ENCODE measurements around the gene PTPRA.

PTPRA gene

DNA sequence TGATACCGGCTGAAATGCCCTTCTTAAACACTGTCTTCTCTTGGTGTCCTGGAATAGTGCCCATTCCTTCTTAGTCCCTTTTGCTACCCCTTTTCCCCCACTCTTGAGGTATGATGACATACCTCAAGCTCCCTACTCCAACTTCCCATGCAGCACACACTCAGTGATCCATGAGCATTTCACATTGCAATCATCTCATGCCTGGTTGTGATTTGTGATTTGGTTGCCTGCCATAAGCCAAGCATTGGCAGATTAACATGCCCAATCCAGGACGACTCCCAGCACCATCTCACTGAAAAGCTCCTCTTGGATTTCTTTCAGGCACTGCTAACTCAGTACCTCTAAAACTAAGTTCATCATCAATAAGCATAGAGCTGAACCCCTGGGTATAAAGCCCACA, 14.7 kb upstream of the PTPRA start:
- DNase-seq (ENCODE audit: low read depth in 2 of 2), result no peak

GRCh38 chr20:2859330-2860121, 13.8 kb upstream of the PTPRA start:
- DNase-seq (ENCODE audit: low read depth in 2 of 2), result no peak

DNA sequence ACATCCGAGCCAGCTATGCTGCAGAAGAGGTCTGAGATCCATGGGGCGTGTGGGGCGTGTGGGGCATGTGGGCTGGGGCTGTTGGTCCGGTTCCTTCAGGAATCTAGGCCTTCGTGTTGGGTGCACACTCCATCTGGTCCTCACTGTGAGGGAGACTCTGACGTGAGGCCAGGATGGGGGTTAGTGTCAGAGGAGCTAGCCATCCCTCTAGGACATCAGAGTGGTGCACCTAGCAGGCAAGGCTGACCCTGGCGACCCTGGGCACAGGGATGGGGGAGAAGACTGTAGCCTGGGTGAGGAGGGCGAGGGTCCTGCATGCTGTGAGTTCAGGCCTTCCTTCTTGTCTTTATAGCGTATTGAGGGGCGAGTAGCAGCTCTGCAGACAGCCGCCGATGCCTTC, 8.7 kb upstream of the PTPRA start:
- no peak for DNase-seq (ENCODE audit: low read depth in 2 of 2)

DNA sequence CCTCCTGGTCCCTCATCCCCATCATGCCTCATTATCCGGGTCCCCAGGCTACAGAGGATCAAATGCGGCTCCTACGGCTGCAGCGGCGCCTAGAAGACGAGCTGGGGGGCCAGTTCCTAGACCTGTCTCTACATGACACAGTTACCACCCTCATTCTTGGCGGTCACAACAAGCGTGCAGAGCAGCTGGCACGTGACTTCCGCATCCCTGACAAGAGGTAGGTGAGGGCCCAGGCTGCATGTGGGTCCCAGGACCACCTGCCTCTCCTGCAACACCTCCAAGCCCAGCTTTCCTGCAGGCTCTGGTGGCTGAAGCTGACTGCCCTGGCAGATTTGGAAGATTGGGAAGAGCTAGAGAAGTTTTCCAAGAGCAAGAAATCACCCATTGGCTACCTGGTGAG, 8.2 kb upstream of the PTPRA start:
- DNase-seq (ENCODE audit: low read depth in 2 of 2), result no peak

DNA sequence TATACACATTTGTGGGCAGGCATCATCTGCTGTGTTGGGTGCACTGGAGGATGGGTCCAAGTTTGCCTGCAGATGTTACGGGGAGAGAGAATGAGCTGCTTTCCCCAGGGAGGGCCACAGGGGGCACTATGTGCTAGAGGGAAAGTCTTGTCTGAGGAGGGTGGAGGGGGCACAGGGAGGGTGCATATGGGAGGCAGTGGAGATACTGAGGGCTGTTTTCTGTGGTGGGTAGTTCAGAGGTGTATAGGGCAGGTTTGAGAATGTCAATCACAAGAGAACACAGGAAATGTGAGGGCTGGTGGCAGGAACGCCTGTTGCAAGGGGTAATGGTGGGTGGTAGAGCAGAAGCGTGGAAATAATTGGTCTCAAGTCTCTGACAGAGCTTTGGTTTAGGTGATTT, 7.7 kb upstream of the PTPRA start:
- no peak for DNase-seq (ENCODE audit: low read depth in 2 of 2)

DNA sequence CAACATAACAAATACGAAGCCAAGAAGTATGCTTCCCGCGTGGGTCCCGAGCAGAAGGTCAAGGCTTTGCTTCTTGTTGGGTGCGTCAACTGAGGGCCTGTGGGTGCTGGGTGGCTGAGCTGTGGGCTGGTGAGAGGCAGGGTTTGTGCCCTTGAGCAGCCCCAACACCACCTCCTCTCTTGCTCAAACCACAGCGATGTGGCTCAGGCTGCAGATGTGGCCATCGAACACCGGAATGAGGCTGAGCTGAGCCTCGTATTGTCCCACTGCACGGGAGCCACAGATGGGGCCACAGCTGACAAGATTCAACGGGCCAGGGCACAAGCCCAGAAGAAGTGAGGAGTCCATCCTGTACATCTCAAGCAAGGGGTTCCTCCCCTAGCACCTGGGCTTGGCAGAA, 7.0 kb upstream of the PTPRA start:
- DNase-seq (ENCODE audit: low read depth in 2 of 2), result no peak

DNA sequence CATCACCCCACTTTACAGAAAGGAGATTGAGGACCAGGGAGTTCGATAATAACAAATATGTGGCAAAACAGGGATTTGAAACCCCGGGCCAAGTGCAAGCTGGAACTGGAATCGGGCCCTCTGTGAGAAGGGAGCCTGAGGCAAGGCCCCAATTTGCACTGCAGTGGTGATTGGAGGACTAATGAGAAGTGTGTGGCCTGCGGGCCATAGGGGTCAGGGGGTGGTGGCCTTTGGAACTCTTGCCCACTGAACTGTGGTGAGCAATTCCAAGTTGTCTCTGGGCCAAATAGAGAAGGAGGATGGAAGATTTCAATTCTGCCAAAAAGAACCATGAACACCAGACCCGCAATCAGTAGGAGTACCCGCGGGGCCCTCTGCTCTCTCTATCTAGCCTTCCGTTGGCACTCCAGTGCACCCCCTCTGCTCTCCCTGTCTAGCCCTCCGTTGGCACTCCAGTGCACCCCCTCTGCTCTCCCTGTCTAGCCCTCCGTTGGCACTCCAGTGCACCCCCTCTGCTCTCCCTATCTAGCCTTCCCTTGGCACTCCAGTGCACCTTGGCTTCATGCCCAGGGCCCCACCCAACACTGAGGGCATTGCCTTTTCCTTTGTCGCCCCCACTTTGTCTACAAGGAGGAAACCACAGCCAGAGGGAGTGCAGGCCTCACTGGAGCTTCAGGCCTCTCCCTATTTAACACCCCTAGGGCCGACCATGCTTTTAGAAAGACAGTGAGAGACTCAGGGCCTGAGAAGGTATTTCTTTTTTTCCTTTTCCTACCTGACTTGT, 6.0 kb upstream of the PTPRA start:
- no peak for DNase-seq (ENCODE audit: low read depth in 2 of 2)

DNA sequence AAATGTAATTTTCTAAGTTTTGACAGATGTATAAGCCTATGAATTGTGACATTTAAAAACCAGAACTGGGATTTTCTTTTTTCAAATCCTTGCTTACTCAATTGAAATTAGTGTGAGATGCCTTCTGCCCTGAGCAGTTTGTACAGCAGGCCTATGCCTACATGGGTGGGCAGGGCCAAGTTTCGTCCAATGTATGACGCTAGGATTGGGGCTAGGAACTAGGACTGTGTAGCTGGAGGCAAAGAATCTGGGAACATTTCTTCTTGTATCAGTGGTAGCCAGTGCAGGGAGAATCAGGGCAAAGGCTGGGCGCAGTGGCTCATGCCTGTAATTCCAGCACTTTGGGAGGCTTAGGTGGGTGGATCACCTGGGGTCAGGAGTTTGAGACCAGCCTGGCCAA, 3.9 kb upstream of the PTPRA start:
- no peak for DNase-seq (ENCODE audit: low read depth in 2 of 2)

- DNase-seq (ENCODE audit: low read depth in 2 of 2), result no peak
Measured at GRCh38 chr20:2871111-2871465, 2.2 kb upstream of the PTPRA start.

DNA sequence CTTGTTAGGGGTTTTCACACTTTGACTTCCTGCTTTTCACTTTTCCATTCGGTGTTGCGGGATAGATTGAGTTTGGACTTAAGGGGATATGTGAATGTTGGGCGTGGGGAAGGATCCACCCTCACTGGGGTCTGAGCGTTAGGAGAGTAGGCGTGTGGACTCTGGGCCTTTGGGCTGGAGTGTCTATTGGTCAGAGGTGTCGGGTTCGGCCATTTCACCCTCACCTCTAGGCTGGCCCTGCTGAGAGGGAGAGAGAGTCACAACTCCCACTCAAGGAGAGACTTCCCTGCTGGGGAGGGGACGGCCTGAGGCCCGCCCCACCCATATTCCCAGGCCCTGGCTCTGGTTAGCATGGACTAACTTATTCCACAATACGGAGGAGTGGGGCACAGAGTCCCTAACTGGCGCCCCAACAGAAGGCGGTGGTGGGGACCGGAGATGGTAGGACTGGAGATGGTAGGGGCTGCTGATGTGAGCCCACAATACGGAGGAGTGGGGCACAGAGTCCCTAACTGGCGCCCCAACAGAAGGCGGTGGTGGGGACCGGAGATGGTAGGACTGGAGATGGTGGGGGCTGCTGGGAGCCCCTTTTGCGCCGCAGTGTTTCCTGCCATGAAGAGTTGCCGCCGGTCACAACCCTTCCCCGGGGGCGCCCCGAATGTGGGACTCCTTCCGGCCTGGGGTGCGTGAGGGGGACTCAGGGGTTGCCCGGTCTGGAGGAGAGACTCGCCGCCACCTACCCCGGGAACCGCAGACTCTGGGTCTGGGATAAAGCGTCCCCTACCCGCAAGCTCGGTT, 1.4 kb upstream of the PTPRA start:
- no peak for DNase-seq (ENCODE audit: low read depth in 2 of 2)

DNA sequence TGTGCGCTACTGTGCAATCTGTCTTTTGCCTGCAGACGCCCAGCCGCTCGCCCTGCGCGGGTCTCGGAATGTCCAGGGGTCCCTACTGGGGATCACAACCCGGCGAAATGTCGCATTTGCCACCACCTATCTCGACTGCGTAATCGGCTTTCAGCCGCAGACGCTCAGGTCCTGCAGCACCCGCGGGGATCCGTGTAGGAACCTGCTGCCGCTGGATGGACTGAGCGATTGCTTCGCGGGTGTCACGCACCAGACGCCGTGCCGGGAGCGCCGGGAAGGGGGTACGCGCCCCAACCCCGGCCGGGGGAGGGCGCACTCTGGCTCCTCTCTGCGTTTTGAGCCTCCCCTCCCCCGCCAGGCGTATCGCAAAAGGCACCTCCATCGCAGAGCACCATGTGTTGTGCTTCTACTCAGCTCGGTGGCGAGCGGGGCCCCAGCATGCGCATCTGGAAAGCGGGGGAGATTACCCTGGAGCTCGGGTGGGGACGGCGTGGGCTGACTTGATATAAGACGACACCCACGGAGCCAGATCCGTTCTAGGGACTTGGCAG, 747 bp upstream of the PTPRA start:
- peak; percentile 36 to 55 for DNase-seq (ENCODE audit: low read depth in 2 of 2)

DNA sequence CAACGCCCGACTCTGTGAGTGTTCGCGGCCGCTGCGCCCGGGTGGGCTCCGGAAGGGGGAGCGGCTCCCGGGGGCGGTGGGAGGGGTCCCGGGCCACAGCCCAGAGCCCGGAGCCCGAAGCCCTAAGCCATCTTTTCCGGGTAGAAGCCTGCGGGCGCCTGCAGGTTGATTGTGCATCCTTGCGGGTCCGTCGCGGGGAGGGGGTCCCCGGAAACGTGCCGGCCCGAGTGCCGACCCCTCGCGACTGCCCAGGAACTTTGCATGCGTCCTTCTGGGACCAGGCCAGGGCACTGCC, 413 bp downstream of the PTPRA start:
- DNase-seq (ENCODE audit: low read depth in 2 of 2), result peak in 1 of 2 donors; percentile 39

- DNase-seq (ENCODE audit: low read depth in 2 of 2), result no peak
Measured at GRCh38 chr20:2874456-2874855, 1.2 kb downstream of the PTPRA start.

GRCh38 chr20:2875690-2876203, 2.5 kb downstream of the PTPRA start:
- no peak for DNase-seq (ENCODE audit: low read depth in 2 of 2)

DNA sequence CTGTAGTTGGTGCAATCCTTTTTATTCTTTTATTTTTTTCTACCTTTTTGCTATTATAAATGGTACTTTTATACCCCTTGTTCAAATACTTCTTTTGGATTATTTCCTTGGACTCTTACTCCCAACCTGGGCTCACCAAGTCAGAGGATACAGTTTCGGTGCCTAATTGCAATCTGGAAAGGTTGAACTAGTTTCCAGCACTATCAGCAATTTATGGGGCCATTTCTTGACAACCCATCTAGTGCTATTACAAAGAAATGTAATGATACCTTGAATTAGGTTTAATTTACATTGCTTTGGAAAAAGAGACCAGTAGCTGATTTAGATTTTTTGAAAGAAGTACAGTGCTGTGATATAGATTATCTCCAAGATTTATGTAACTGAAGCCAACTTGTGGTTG, 5.2 kb downstream of the PTPRA start:
- no peak for DNase-seq (ENCODE audit: low read depth in 2 of 2)

- DNase-seq (ENCODE audit: low read depth in 2 of 2), result no peak
Measured at GRCh38 chr20:2879146-2879545, 5.9 kb downstream of the PTPRA start.

- no peak for DNase-seq (ENCODE audit: low read depth in 2 of 2)
Measured at GRCh38 chr20:2880650-2881049, 7.4 kb downstream of the PTPRA start.

GRCh38 chr20:2883726-2884637, 10.7 kb downstream of the PTPRA start:
- no peak for DNase-seq (ENCODE audit: low read depth in 2 of 2)

DNA sequence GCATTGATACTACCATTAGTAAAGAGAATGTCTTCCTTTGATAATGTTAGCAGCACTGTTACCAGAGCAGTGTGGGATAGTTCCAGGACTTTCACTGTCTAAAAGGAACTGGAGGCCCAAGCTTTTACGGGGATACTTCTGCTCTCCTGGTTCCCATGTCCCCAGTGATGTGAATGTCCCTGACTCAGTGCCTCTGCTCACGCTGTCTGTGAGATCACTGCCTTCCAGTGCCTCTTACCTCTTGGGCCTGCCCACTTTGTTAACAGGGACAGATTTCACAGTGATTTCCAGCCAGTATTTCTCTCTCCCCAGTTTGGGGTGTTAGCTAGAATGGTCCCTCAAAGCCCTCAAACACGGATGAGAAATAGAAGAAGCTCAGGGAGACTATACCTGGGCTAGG, 14.4 kb downstream of the PTPRA start:
- no peak for DNase-seq (ENCODE audit: low read depth in 2 of 2)

DNA sequence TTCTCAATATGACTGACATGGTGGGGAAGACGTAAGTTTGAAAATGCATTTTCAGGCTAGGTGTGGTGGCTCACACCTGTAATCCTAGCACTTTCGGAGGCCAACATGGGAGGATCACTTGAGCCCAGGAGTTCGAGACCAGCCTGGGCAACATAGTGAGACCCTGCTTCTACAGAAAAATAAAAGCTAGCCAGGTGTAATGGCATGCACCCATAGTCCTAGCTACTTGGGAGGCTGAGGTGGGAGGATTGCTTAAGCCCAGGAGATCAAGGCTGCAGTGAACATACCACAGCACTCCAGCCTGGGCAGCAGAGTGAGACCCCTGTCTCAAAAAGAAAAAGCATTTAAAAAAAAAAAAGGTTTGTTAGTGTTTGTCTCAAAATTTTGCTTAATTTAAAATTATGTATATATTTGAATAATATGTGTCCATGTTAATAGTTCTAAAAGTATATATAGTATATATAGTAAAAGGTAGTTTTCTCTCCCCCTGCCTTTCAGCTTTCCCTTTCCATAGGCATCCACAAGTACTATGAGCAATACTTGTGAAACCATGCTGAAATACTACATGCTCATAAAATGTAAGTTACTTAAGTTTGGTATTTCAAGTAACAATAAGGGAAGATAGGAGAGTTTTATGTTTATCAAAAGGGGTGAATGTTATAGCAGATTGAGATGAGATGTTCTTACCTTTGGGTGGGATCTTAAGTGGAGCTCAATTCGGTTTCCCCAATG, 15.1 kb downstream of the PTPRA start:
- DNase-seq (ENCODE audit: low read depth in 2 of 2), result no peak

GRCh38 chr20:2889209-2889608, 15.9 kb downstream of the PTPRA start:
- no peak for DNase-seq (ENCODE audit: low read depth in 2 of 2)

All from stimulated activated CD8-positive, alpha-beta memory T cell treated with anti-CD3 and anti-CD28 coated beads, Interleukin-2, amount 100 ng/mL, for 1 hour (primary cell).